ENCODE results near the gene SORL1. TPM values are rescaled to one million over a fixed set of nuclear protein-coding genes. Genes with fewer than 3 reads are reported as not detected.
"Not testable (repeated sequence)": the region's sequence is repeated elsewhere in the genome, so short reads cannot be mapped to it uniquely, and the experiment has no call there.

SORL1 gene
- polyA plus RNA-seq, 1 donor = 31.0 TPM

GRCh38 chr11:121625777-121626506, 173.8 kb downstream of the SORL1 start:
- H3K27me3 ChIP-seq (ENCODE audit: control insufficient read depth, insufficient read depth, low read length) = no peaks in the 10 kb centered on the region
- 80% methylated on average over 1 of the region's 7 CpGs for WGBS (ENCODE audit: insufficient coverage, low lambda C conversion rate)
- H3K9me3 ChIP-seq (ENCODE audit: control insufficient read depth, low read depth, low read length) = no peaks in the 10 kb centered on the region
- no peaks in the 10 kb centered on the region for H3K4me1 ChIP-seq (ENCODE audit: control insufficient read depth, insufficient read depth, low read length)
- no peak overlapping the region for H3K27ac ChIP-seq (ENCODE audit: low read length)
- DNase-seq = no peak
- peaks cover 59% of the 10 kb centered on the region for H3K36me3 ChIP-seq (ENCODE audit: control insufficient read depth, insufficient read depth, low read length)
- no peak overlapping the region for H3K4me3 ChIP-seq (ENCODE audit: low read length)

DNA sequence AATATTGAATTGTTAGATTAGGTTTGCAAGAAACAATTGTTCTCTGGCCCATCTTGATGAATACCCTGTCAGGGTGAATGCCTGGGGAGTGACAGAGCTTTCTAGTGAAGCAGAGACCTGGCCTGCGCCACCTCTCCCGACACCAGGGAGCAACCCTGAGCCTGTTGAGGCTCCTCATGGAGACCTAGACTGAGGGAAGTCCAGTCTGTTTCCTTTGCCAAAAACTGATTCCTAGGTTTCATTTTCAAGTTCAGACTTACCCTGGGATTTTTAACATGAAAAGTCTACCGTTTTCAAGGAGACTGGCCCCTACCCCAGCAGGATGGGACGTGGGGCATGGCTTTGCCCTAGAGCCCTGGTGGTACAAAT, 174.4 kb downstream of the SORL1 start:
- Histone ChIP-seq H3K9me3 (ENCODE audit: control insufficient read depth, low read depth, low read length) (no peaks in the 10 kb centered on the region), H3K27ac (ENCODE audit: low read length) (no peak overlapping the region), H3K4me1 (ENCODE audit: control insufficient read depth, insufficient read depth, low read length) (no peaks in the 10 kb centered on the region), H3K36me3 (ENCODE audit: control insufficient read depth, insufficient read depth, low read length) (peaks cover 55% of the 10 kb centered on the region), H3K27me3 (ENCODE audit: control insufficient read depth, insufficient read depth, low read length) (no peaks in the 10 kb centered on the region), H3K4me3 (ENCODE audit: low read length) (no peak overlapping the region)
- DNase-seq = no peak
- no CpG with 5 or more reads among the region's 4 CpGs for WGBS (ENCODE audit: insufficient coverage, low lambda C conversion rate)

- Histone ChIP-seq H3K36me3 (ENCODE audit: control insufficient read depth, insufficient read depth, low read length) (peaks cover 54% of the 10 kb centered on the region), H3K27me3 (ENCODE audit: control insufficient read depth, insufficient read depth, low read length) (no peaks in the 10 kb centered on the region), H3K4me1 (ENCODE audit: control insufficient read depth, insufficient read depth, low read length) (no peaks in the 10 kb centered on the region), H3K27ac (ENCODE audit: low read length) (no peak overlapping the region), H3K9me3 (ENCODE audit: control insufficient read depth, low read depth, low read length) (no peaks in the 10 kb centered on the region), H3K4me3 (ENCODE audit: low read length) (no peak overlapping the region)
- WGBS (ENCODE audit: insufficient coverage, low lambda C conversion rate) = no CpG with 5 or more reads among the region's 2 CpGs
- DNase-seq = no peak
Measured at GRCh38 chr11:121626980-121627379, 174.9 kb downstream of the SORL1 start.

GRCh38 chr11:121630041-121630440, 177.9 kb downstream of the SORL1 start:
- Histone ChIP-seq H3K36me3 (ENCODE audit: control insufficient read depth, insufficient read depth, low read length) (peaks cover 43% of the 10 kb centered on the region), H3K9me3 (ENCODE audit: control insufficient read depth, low read depth, low read length) (no peaks in the 10 kb centered on the region), H3K4me3 (ENCODE audit: low read length) (no peak overlapping the region), H3K27me3 (ENCODE audit: control insufficient read depth, insufficient read depth, low read length) (no peaks in the 10 kb centered on the region), H3K4me1 (ENCODE audit: control insufficient read depth, insufficient read depth, low read length) (no peaks in the 10 kb centered on the region), H3K27ac (ENCODE audit: low read length) (no peak overlapping the region)
- DNase-seq = no peak
- no CpG with 5 or more reads among the region's 1 CpG for WGBS (ENCODE audit: insufficient coverage, low lambda C conversion rate)

DNA sequence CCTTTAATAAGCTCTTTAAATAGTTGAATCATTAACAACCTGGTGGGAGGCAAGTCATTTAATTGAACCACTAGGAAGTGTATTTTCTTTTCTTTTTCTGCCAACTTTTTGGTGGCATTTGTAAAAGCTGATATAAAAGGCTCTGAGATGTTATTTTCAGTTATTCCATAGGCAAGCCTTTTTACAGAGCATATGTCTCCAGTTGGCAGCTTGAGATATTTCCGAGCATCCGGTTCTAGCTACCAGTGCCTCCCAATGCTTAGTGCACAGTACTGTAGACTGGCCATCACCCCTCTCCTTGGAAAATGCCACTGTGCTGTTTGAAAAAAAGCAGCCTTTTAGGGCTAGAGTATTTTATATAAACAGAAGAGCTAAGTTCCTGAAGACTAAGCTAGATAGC, 179.3 kb downstream of the SORL1 start:
- DNase-seq = no peak
- Histone ChIP-seq H3K27me3 (ENCODE audit: control insufficient read depth, insufficient read depth, low read length) (no peaks in the 10 kb centered on the region), H3K36me3 (ENCODE audit: control insufficient read depth, insufficient read depth, low read length) (peaks cover 36% of the 10 kb centered on the region), H3K4me3 (ENCODE audit: low read length) (no peak overlapping the region), H3K4me1 (ENCODE audit: control insufficient read depth, insufficient read depth, low read length) (no peaks in the 10 kb centered on the region), H3K9me3 (ENCODE audit: control insufficient read depth, low read depth, low read length) (no peaks in the 10 kb centered on the region), H3K27ac (ENCODE audit: low read length) (no peak overlapping the region)
- 100% methylated on average over 1 of the region's 2 CpGs for WGBS (ENCODE audit: insufficient coverage, low lambda C conversion rate)

GRCh38 chr11:121634273-121634672, 182.2 kb downstream of the SORL1 start:
- Histone ChIP-seq H3K9me3 (ENCODE audit: control insufficient read depth, low read depth, low read length) (no peaks in the 10 kb centered on the region), H3K27ac (ENCODE audit: low read length) (no peak overlapping the region), H3K27me3 (ENCODE audit: control insufficient read depth, insufficient read depth, low read length) (no peaks in the 10 kb centered on the region), H3K4me1 (ENCODE audit: control insufficient read depth, insufficient read depth, low read length) (no peaks in the 10 kb centered on the region), H3K36me3 (ENCODE audit: control insufficient read depth, insufficient read depth, low read length) (peaks cover 12% of the 10 kb centered on the region), H3K4me3 (ENCODE audit: low read length) (no peak overlapping the region)
- DNase-seq = no peak
- no CpG with 5 or more reads among the region's 5 CpGs for WGBS (ENCODE audit: insufficient coverage, low lambda C conversion rate)

GRCh38 chr11:121634889-121635288, 182.8 kb downstream of the SORL1 start:
- Histone ChIP-seq H3K27me3 (ENCODE audit: control insufficient read depth, insufficient read depth, low read length) (no peaks in the 10 kb centered on the region), H3K4me1 (ENCODE audit: control insufficient read depth, insufficient read depth, low read length) (no peaks in the 10 kb centered on the region), H3K36me3 (ENCODE audit: control insufficient read depth, insufficient read depth, low read length) (peaks cover 12% of the 10 kb centered on the region), H3K9me3 (ENCODE audit: control insufficient read depth, low read depth, low read length) (no peaks in the 10 kb centered on the region), H3K4me3 (ENCODE audit: low read length) (no peak overlapping the region), H3K27ac (ENCODE audit: low read length) (no peak overlapping the region)
- DNase-seq = no peak
- WGBS (ENCODE audit: insufficient coverage, low lambda C conversion rate) = no CpG with 5 or more reads among the region's 7 CpGs

- no peaks in the 10 kb centered on the region for H3K4me1 ChIP-seq (ENCODE audit: control insufficient read depth, insufficient read depth, low read length)
- no peak for DNase-seq
- H3K36me3 ChIP-seq (ENCODE audit: control insufficient read depth, insufficient read depth, low read length) = peaks cover 12% of the 10 kb centered on the region
- no CpG with 5 or more reads among the region's 2 CpGs for WGBS (ENCODE audit: insufficient coverage, low lambda C conversion rate)
- H3K27ac ChIP-seq (ENCODE audit: low read length) = no peak overlapping the region
- no peaks in the 10 kb centered on the region for H3K27me3 ChIP-seq (ENCODE audit: control insufficient read depth, insufficient read depth, low read length)
- no peaks in the 10 kb centered on the region for H3K9me3 ChIP-seq (ENCODE audit: control insufficient read depth, low read depth, low read length)
- no peak overlapping the region for H3K4me3 ChIP-seq (ENCODE audit: low read length)
Measured at GRCh38 chr11:121636081-121636799, 184.1 kb downstream of the SORL1 start.

GRCh38 chr11:121636800-121637176, 184.7 kb downstream of the SORL1 start:
- 89% methylated on average over 4 of the region's 5 CpGs for WGBS (ENCODE audit: insufficient coverage, low lambda C conversion rate)
- no peaks in the 10 kb centered on the region for H3K27me3 ChIP-seq (ENCODE audit: control insufficient read depth, insufficient read depth, low read length)

DNA sequence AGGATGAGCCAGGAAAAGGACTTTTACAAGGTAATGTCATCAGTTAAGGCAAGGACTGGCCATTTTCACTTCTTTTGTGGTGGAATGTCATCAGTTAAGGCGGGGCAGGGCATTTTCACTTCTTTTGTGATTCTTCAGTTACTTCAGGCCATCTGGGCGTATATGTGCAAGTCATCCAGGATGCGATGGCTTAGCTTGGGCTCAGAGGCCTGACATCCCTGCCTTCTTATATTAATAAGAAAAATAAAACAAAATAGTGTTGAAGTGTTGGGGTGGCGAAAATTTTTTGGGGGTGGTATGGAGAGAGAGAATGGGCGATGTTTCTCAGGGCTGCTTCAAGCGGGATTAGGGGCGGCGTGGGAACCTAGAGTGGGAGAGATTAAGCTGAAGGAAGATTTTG, 185.5 kb downstream of the SORL1 start:
- not testable (repeated sequence) for H3K9me3 ChIP-seq (ENCODE audit: control insufficient read depth, low read depth, low read length); H3K27ac ChIP-seq (ENCODE audit: low read length); H3K27me3 ChIP-seq (ENCODE audit: control insufficient read depth, insufficient read depth, low read length); H3K4me3 ChIP-seq (ENCODE audit: low read length); H3K4me1 ChIP-seq (ENCODE audit: control insufficient read depth, insufficient read depth, low read length); DNase-seq; H3K36me3 ChIP-seq (ENCODE audit: control insufficient read depth, insufficient read depth, low read length)
- WGBS (ENCODE audit: insufficient coverage, low lambda C conversion rate) = no CpG with 5 or more reads among the region's 8 CpGs

More at GRCh38 chr11:121636800-121637176, 184.7 kb downstream of the SORL1 start:
- H3K36me3 ChIP-seq (ENCODE audit: control insufficient read depth, insufficient read depth, low read length) = peaks cover 9% of the 10 kb centered on the region
- no peak overlapping the region for H3K4me3 ChIP-seq (ENCODE audit: low read length)
- H3K27ac ChIP-seq (ENCODE audit: low read length) = no peak overlapping the region
- no peak for DNase-seq
- no peaks in the 10 kb centered on the region for H3K4me1 ChIP-seq (ENCODE audit: control insufficient read depth, insufficient read depth, low read length)
- H3K9me3 ChIP-seq (ENCODE audit: control insufficient read depth, low read depth, low read length) = no peaks in the 10 kb centered on the region

All from large intestine (tissue), 3 donors.